Left colon (tissue), 2 donors: Measurements from ENCODE around the gene NCR2. TPM values are rescaled to one million over a fixed set of nuclear protein-coding genes. Genes with fewer than 3 reads are reported as not detected.

Experiments used
- ATAC-seq: fragments of 200-7000 bp; cut with Tn5 transposase; one replicate; pipeline ENCODE4 v1.9.1; 2020; ENCODE audit warnings: mild to moderate bottlenecking, moderate library complexity
- DNase-seq, 2 donors: peaks; one replicate each; pipeline ENCODE4 v3.0.0-alpha.2; 2020
- intact Hi-C, 2 donors: fragments of 100-400 bp; cut with DNase I in 1 of 2; cut with micrococcal nuclease in 1 of 2; formaldehyde crosslinking; loops; one replicate each; pipeline versions ENCODE4 v1.11.2 to v1.14.0; 2022; cut with DNase I, micrococcal nuclease
- total RNA-seq, 2 donors: library from RNA; stranded (reverse); fragmentation: NEBNext Ultra II Directional; extraction: Animal tissue kit (Norgen Biotek cat#: 25700); gene quantifications; one replicate each; pipeline ENCODE4 v1.2.1, GENCODE V29; 2021
- donor health status: DM: no; HTN: no; CAD: no.
- donor health status: DM: yes; HTN: yes; CAD: no.

NCR2 gene
- total RNA-seq, 2 donors from 2014 or later, result 0.28 TPM; not detected in 1

- ATAC-seq, result no peak
- intact Hi-C loops, result no loop called here
- DNase-seq, result no peak
These were observed 17.0 kb downstream of the NCR2 start for GRCh38 chr6:41352396-41352795.

- ATAC-seq, result no peak
- intact Hi-C loops, result no loop called here
- no peak for DNase-seq
These were observed 17.5 kb downstream of the NCR2 start for GRCh38 chr6:41352907-41353306.

- no peak for DNase-seq
- intact Hi-C loops, result no loop called here
These were observed 17.9 kb downstream of the NCR2 start for GRCh38 chr6:41353333-41353732.

GRCh38 chr6:41355952-41356351 lies 20.5 kb downstream of the NCR2 start:
- ATAC-seq (no peak), DNase-seq (no peak)
- intact Hi-C loops, result no loop called here

More at GRCh38 chr6:41353333-41353732, 17.9 kb downstream of the NCR2 start:
- ATAC-seq, result no peak

GRCh38 chr6:41356825-41357224 lies 21.4 kb downstream of the NCR2 start:
- intact Hi-C loops, result no loop called here
- ATAC-seq, result no peak
- DNase-seq, result no peak

- DNase-seq, result no peak
- intact Hi-C loops, result no loop called here
- ATAC-seq, result no peak
These were observed 23.1 kb downstream of the NCR2 start for GRCh38 chr6:41358503-41358902.

GRCh38 chr6:41359617-41360313 lies 24.4 kb downstream of the NCR2 start:
- ATAC-seq (no peak), DNase-seq (no peak)
- intact Hi-C loops, result no loop called here

- no peak for DNase-seq
- ATAC-seq, result no peak
- intact Hi-C loops, result no loop called here
These were observed 24.9 kb downstream of the NCR2 start for GRCh38 chr6:41360314-41360685.

GRCh38 chr6:41366150-41366549 lies 30.7 kb downstream of the NCR2 start:
- ATAC-seq (no peak), DNase-seq (no peak)
- intact Hi-C loops, result loop anchor here in 1 of 2 donors (5.0 kb wide), 2 partner anchors 226 to 321 kb away; no protein-coding TSS in a partner anchor

- ATAC-seq (no peak), DNase-seq (no peak)
- intact Hi-C loops, result loop anchor here in 1 of 2 donors (5.0 kb wide), 2 partner anchors 225 to 320 kb away; no protein-coding TSS in a partner anchor
These were observed 31.7 kb downstream of the NCR2 start for GRCh38 chr6:41367061-41367460.

- DNase-seq (peak in 1 of 2 donors; percentile 56), ATAC-seq (peak; percentile 76)
- intact Hi-C loops, result loop anchor here in 1 of 2 donors (5.0 kb wide), 2 partner anchors 225 to 320 kb away; no protein-coding TSS in a partner anchor
These were observed 32.3 kb downstream of the NCR2 start for GRCh38 chr6:41367700-41368099.

- DNase-seq, result no peak
- intact Hi-C loops, result loop anchor here in 1 of 2 donors (10.0 kb wide), 1 partner anchor 314 kb away; no protein-coding TSS in a partner anchor
- no peak for ATAC-seq
These were observed 35.2 kb downstream of the NCR2 start for GRCh38 chr6:41370488-41371111.

GRCh38 chr6:41371461-41371991 lies 36.1 kb downstream of the NCR2 start:
- intact Hi-C loops, result loop anchor here in 1 of 2 donors (10.0 kb wide), 1 partner anchor 313 kb away; no protein-coding TSS in a partner anchor
- peak; percentile 47 to 57 for DNase-seq
- ATAC-seq, result peak; percentile 77

GRCh38 chr6:41371992-41372831 lies 36.8 kb downstream of the NCR2 start:
- peak; percentile 26 for ATAC-seq
- peak in 1 of 2 donors; percentile 30 for DNase-seq
- intact Hi-C loops, result loop anchor here in 1 of 2 donors (10.0 kb wide), 1 partner anchor 313 kb away; no protein-coding TSS in a partner anchor

GRCh38 chr6:41372832-41373626 lies 37.6 kb downstream of the NCR2 start:
- intact Hi-C loops, result loop anchor here in 1 of 2 donors (10.0 kb wide), 1 partner anchor 312 kb away; no protein-coding TSS in a partner anchor
- ATAC-seq (no peak), DNase-seq (no peak)

- ATAC-seq (no peak), DNase-seq (no peak)
- intact Hi-C loops, result loop anchor here in 1 of 2 donors (10.0 kb wide), 1 partner anchor 311 kb away; no protein-coding TSS in a partner anchor
These were observed 38.2 kb downstream of the NCR2 start for GRCh38 chr6:41373627-41373918.

- ATAC-seq (no peak), DNase-seq (no peak)
- intact Hi-C loops, result loop anchor here in 1 of 2 donors (10.0 kb wide), 1 partner anchor 311 kb away; no protein-coding TSS in a partner anchor
These were observed 38.7 kb downstream of the NCR2 start for GRCh38 chr6:41373919-41374617.
